ENCODE measurements around the gene HOXA13. TPM values are rescaled to one million over a fixed set of nuclear protein-coding genes. Genes with fewer than 3 reads are reported as not detected.

The HOXA13 gene
- total RNA-seq, 3 donors from 2014 or later = 0.16 to 0.33 TPM; not detected in 1

- no peaks in the 10 kb centered on the region for H3K4me1 ChIP-seq
- no peak overlapping the region for H3K27ac ChIP-seq
- TF ChIP-seq CTCF (IDR thresholded peaks at IDR 0.05) = no peak
- H3K36me3 ChIP-seq = no peaks in the 10 kb centered on the region
- H3K9me3 ChIP-seq = no peaks in the 10 kb centered on the region
- intact Hi-C loops (cut with DNase I; ENCODE audit: low total_unique reads) = no loop called here
- H3K27me3 ChIP-seq = peaks cover 0 to 64% of the 10 kb centered on the region in 2 donors
- H3K4me3 ChIP-seq = peak overlapping the region in 1 of 3 donors; percentile 30
- DNase-seq (ENCODE audit: low spot score in 2 of 2) = no peak
These were observed 13.7 kb upstream of the HOXA13 start for GRCh38 chr7:27213433-27214238.

- Histone ChIP-seq H3K4me1 (no peaks in the 10 kb centered on the region), H3K27ac (no peak overlapping the region), H3K4me3 (peak overlapping the region in 1 of 3 donors; percentile 30), H3K9me3 (no peaks in the 10 kb centered on the region), H3K27me3 (peaks cover 0 to 69% of the 10 kb centered on the region in 2 donors), H3K36me3 (no peaks in the 10 kb centered on the region)
- intact Hi-C loops (cut with DNase I; ENCODE audit: low total_unique reads) = no loop called here
- TF ChIP-seq POLR2AphosphoS5 (IDR thresholded peaks at IDR 0.05) (no peak), CTCF (IDR thresholded peaks at IDR 0.05) (no peak), POLR2A (IDR thresholded peaks at IDR 0.05) (no peak)
- DNase-seq (ENCODE audit: low spot score in 2 of 2) = no peak
These were observed 12.9 kb upstream of the HOXA13 start for GRCh38 chr7:27212497-27213432.

GRCh38 chr7:27211764-27212204 lies 11.9 kb upstream of the HOXA13 start:
- no peak overlapping the region for H3K27ac ChIP-seq
- H3K4me1 ChIP-seq = no peaks in the 10 kb centered on the region
- no peaks in the 10 kb centered on the region for H3K36me3 ChIP-seq
- no peaks in the 10 kb centered on the region for H3K9me3 ChIP-seq
- DNase-seq (ENCODE audit: low spot score in 2 of 2) = no peak
- intact Hi-C loops (cut with DNase I; ENCODE audit: low total_unique reads) = no loop called here
- TF ChIP-seq POLR2AphosphoS5 (IDR thresholded peaks at IDR 0.05) (no peak), POLR2A (IDR thresholded peaks at IDR 0.05) (no peak), CTCF (IDR thresholded peaks at IDR 0.05) (no peak)
- peaks cover 0 to 79% of the 10 kb centered on the region in 2 donors for H3K27me3 ChIP-seq
- no peak overlapping the region for H3K4me3 ChIP-seq

GRCh38 chr7:27211084-27211446 lies 11.2 kb upstream of the HOXA13 start:
- TF ChIP-seq CTCF (IDR thresholded peaks at IDR 0.05) = no peak
- no peak for TF ChIP-seq POLR2AphosphoS5 (IDR thresholded peaks at IDR 0.05)
- TF ChIP-seq POLR2A (IDR thresholded peaks at IDR 0.05) = no peak
- H3K9me3 ChIP-seq = no peaks in the 10 kb centered on the region
- no peaks in the 10 kb centered on the region for H3K36me3 ChIP-seq
- H3K4me3 ChIP-seq = no peak overlapping the region
- no peaks in the 10 kb centered on the region for H3K4me1 ChIP-seq
- intact Hi-C loops (cut with DNase I; ENCODE audit: low total_unique reads) = no loop called here
- peaks cover 0 to 86% of the 10 kb centered on the region in 2 donors for H3K27me3 ChIP-seq
- no peak overlapping the region for H3K27ac ChIP-seq
- DNase-seq (ENCODE audit: low spot score in 2 of 2) = no peak

Measured in breast epithelium (tissue), 4 donors.